ENCODE data around the gene EHMT1.

Gene EHMT1

DNA sequence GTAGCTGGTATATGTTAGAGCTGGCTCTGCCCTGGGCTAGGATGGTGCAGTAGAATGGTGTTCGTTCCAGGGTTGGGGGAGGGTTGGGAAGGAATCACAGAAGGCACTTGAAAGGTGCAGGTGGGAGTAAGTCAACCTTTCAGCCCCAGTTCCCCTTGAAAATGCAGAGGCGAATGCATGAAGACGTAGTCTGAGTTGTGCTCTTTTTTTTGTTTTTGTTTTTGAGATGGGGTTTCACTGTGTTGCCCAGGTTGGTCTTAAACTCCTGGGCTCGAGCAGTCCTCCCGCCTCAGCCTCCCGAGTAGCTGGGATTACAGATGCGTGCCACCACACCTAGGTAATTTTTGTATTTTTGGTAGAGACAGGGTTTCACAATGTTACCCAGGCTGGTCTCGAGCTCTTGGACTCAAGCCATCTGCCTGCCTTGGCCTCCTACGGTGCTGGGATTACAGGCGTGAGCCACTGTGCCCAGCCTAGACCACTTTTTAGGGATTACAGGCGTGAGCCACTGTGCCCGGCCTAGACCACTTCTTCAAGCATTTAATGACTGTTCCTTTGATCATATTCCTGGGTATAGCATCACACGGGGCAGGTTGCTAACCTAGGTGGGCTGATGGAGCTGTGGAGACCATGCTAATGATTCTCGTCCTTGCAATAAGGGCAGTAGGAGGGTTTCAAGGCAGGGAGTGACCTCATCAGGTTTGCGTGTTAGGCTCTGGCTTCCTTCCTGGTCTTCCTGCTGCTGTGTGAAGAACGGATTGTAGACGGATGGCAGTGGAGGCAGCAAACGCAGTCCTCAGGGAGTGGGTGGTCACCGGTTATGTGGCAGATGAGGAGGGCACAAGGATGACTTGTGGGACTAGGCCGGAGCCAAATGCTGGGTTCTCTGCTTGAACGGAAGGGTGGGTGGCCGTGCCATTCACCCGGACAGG, 13.7 kb downstream of the EHMT1 start:
- TF ChIP-seq ZBTB7A (IDR thresholded peaks at IDR 0.05; ENCODE audit: low read depth), result no peak
- TF ChIP-seq FOXM1 (IDR thresholded peaks at IDR 0.05; ENCODE audit: borderline replicate concordance, low read depth), result no peak
- TF ChIP-seq TCF12 (IDR thresholded peaks at IDR 0.05; ENCODE audit: low read depth), result no peak
- no peak for TF ChIP-seq YY1 (IDR thresholded peaks at IDR 0.05; ENCODE audit: low read depth)
- no peak for TF ChIP-seq EGR1 (IDR thresholded peaks at IDR 0.05)
- no peak for TF ChIP-seq CREB1 (IDR thresholded peaks at IDR 0.05; ENCODE audit: low read depth)
- TF ChIP-seq RAD21 (IDR thresholded peaks at IDR 0.05; ENCODE audit: low read depth), result no peak
- no peak for TF ChIP-seq EP300 (IDR thresholded peaks at IDR 0.05; ENCODE audit: borderline replicate concordance)
- TF ChIP-seq, protein P1, sequence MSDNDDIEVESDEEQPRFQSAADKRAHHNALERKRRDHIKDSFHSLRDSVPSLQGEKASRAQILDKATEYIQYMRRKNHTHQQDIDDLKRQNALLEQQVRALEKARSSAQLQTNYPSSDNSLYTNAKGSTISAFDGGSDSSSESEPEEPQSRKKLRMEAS (IDR thresholded peaks at IDR 0.05), result no peak
- no peak for TF ChIP-seq CEBPB (IDR thresholded peaks at IDR 0.05)
- no peak for TF ChIP-seq TAF1 (IDR thresholded peaks at IDR 0.05; ENCODE audit: low read depth)
- no peak for TF ChIP-seq NFIC (IDR thresholded peaks at IDR 0.05)
- TF ChIP-seq TEAD4 (IDR thresholded peaks at IDR 0.05), result no peak

GRCh38 chr9:137634016-137634415, 15.2 kb downstream of the EHMT1 start:
- no peak for TF ChIP-seq RAD21 (IDR thresholded peaks at IDR 0.05; ENCODE audit: low read depth)

DNA sequence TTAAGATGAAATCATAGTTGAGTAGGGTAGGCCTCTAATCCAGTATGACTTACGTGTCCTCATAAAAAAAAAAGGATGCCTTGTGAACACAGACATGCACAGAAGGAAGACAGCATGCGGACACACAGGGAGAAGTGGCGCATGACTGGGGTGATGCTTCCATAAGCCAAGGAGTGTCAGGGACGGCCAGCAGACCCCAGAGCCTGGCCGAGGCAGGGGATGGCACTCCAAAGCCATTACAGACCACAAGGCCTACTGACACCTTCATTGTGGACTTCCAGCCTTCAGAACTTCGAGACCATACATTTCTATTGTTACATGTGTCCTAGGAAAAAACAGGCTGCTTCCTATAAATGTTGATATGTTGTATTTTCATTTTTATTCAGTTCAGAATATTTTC, 19.9 kb downstream of the EHMT1 start:
- TF ChIP-seq CEBPB (IDR thresholded peaks at IDR 0.05) (no peak), YY1 (IDR thresholded peaks at IDR 0.05; ENCODE audit: low read depth) (no peak), EP300 (IDR thresholded peaks at IDR 0.05; ENCODE audit: borderline replicate concordance) (no peak), RAD21 (IDR thresholded peaks at IDR 0.05; ENCODE audit: low read depth) (no peak), CREB1 (IDR thresholded peaks at IDR 0.05; ENCODE audit: low read depth) (no peak), ZBTB7A (IDR thresholded peaks at IDR 0.05; ENCODE audit: low read depth) (no peak)
- TF ChIP-seq, protein P2, sequence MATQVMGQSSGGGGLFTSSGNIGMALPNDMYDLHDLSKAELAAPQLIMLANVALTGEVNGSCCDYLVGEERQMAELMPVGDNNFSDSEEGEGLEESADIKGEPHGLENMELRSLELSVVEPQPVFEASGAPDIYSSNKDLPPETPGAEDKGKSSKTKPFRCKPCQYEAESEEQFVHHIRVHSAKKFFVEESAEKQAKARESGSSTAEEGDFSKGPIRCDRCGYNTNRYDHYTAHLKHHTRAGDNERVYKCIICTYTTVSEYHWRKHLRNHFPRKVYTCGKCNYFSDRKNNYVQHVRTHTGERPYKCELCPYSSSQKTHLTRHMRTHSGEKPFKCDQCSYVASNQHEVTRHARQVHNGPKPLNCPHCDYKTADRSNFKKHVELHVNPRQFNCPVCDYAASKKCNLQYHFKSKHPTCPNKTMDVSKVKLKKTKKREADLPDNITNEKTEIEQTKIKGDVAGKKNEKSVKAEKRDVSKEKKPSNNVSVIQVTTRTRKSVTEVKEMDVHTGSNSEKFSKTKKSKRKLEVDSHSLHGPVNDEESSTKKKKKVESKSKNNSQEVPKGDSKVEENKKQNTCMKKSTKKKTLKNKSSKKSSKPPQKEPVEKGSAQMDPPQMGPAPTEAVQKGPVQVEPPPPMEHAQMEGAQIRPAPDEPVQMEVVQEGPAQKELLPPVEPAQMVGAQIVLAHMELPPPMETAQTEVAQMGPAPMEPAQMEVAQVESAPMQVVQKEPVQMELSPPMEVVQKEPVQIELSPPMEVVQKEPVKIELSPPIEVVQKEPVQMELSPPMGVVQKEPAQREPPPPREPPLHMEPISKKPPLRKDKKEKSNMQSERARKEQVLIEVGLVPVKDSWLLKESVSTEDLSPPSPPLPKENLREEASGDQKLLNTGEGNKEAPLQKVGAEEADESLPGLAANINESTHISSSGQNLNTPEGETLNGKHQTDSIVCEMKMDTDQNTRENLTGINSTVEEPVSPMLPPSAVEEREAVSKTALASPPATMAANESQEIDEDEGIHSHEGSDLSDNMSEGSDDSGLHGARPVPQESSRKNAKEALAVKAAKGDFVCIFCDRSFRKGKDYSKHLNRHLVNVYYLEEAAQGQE (IDR thresholded peaks at IDR 0.05; ENCODE audit: low read depth), result no peak
- TF ChIP-seq, protein P3, sequence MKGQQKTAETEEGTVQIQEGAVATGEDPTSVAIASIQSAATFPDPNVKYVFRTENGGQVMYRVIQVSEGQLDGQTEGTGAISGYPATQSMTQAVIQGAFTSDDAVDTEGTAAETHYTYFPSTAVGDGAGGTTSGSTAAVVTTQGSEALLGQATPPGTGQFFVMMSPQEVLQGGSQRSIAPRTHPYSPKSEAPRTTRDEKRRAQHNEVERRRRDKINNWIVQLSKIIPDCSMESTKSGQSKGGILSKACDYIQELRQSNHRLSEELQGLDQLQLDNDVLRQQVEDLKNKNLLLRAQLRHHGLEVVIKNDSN (IDR thresholded peaks at IDR 0.05), result no peak

DNA sequence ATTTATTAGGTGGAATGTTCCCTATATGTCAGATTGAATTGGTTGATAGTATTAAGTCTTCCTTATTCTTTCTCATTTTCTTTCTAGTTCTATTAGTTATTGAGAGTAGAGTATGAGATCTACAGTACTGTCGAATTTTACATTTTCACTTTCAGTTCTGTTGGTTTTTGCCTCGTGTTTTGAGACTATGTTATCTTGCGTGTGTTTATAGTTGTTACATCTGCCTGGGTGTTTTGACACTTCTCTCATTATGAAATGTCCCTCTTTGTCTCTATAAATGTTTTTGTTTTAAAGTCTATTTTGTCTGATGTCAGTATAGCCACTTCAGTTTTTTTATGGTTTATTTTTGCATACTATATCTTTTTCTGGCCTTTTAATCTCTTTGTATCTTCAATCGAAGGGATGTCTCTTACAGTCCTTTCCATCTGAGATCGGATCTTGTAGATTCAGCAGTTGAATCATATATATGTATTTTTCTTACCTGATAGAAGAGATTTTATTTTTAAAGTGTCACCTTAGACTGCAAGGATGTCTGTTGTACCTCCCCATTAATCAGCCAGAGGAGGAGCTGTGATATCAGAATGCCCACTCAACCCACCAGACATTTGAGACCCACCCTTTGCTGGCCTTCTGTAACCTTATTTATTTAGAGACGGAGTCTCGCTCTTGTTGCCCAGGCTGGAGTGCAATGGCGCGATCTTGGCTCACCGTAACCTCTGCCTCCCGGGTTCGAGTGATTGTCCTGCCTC, 20.7 kb downstream of the EHMT1 start:
- TF ChIP-seq EP300 (IDR thresholded peaks at IDR 0.05; ENCODE audit: borderline replicate concordance), result no peak
- no peak for TF ChIP-seq RAD21 (IDR thresholded peaks at IDR 0.05; ENCODE audit: low read depth)
- TF ChIP-seq, protein P1 (IDR thresholded peaks at IDR 0.05), result no peak
- TF ChIP-seq ZBTB7A (IDR thresholded peaks at IDR 0.05; ENCODE audit: low read depth), result no peak
- no peak for TF ChIP-seq TAF1 (IDR thresholded peaks at IDR 0.05; ENCODE audit: low read depth)
- TF ChIP-seq TEAD4 (IDR thresholded peaks at IDR 0.05), result no peak
- no peak for TF ChIP-seq TCF12 (IDR thresholded peaks at IDR 0.05; ENCODE audit: low read depth)
- TF ChIP-seq, protein P2 (IDR thresholded peaks at IDR 0.05; ENCODE audit: low read depth), result no peak
- no peak for TF ChIP-seq NFIC (IDR thresholded peaks at IDR 0.05)

GRCh38 chr9:137640862-137641261, 22.1 kb downstream of the EHMT1 start:
- TF ChIP-seq, protein P3 (IDR thresholded peaks at IDR 0.05), result no peak
- TF ChIP-seq RAD21 (IDR thresholded peaks at IDR 0.05; ENCODE audit: low read depth) (no peak), TCF12 (IDR thresholded peaks at IDR 0.05; ENCODE audit: low read depth) (no peak), EP300 (IDR thresholded peaks at IDR 0.05; ENCODE audit: borderline replicate concordance) (no peak), CEBPB (IDR thresholded peaks at IDR 0.05) (no peak), TAF1 (IDR thresholded peaks at IDR 0.05; ENCODE audit: low read depth) (no peak), EGR1 (IDR thresholded peaks at IDR 0.05) (no peak), TEAD4 (IDR thresholded peaks at IDR 0.05) (no peak), CREB1 (IDR thresholded peaks at IDR 0.05; ENCODE audit: low read depth) (no peak)
- TF ChIP-seq, protein P1 (IDR thresholded peaks at IDR 0.05), result no peak
